Glutamatergic neuron (in vitro differentiated cells): ENCODE measurements around the gene B3GALT6. TPM values are rescaled to one million over a fixed set of nuclear protein-coding genes. Genes with fewer than 3 reads are reported as not detected.

Source experiments
- DNase-seq: peaks from one replicate; pipeline ENCODE4 v3.0.0; 2022
- H3K27ac Mint-ChIP-seq: one replicate; pipeline ENCODE4 v1.8.0; 2020; ENCODE audit warnings: mild to moderate bottlenecking, mixed read lengths, inconsistent platforms; ENCODE audit not compliant: unreplicated experiment
- H3K27me3 Mint-ChIP-seq: one replicate; pipeline ENCODE4 v1.8.0; 2020; ENCODE audit warnings: mild to moderate bottlenecking, moderate library complexity, mixed read lengths, inconsistent platforms; ENCODE audit not compliant: unreplicated experiment
- H3K36me3 Mint-ChIP-seq: one replicate; pipeline ENCODE4 v1.8.0; 2020; ENCODE audit warnings: mild to moderate bottlenecking, mixed read lengths, inconsistent platforms; ENCODE audit not compliant: unreplicated experiment
- H3K4me1 Mint-ChIP-seq: one replicate; pipeline ENCODE4 v1.8.0; 2020; ENCODE audit warnings: mild to moderate bottlenecking, low read depth, mixed read lengths, inconsistent platforms; ENCODE audit not compliant: unreplicated experiment
- H3K4me3 Mint-ChIP-seq: one replicate; pipeline ENCODE4 v1.8.0; 2020; ENCODE audit warnings: mild to moderate bottlenecking, mixed read lengths, inconsistent platforms; ENCODE audit not compliant: unreplicated experiment
- H3K9me3 Mint-ChIP-seq: one replicate; pipeline ENCODE4 v1.8.0; 2020; ENCODE audit warnings: mild to moderate bottlenecking, moderate library complexity, mixed read lengths, inconsistent platforms; ENCODE audit not compliant: unreplicated experiment
- CTCF ChIP-seq: fragments of 200-600 bp; sonication (generic); IDR thresholded peaks from one replicate; pipeline ENCODE4 v1.5.0; 2021; ENCODE audit not compliant: partially characterized antibody, unreplicated experiment
- total RNA-seq: library from RNA; stranded (reverse); fragmentation: NEBNext Ultra II Directional; extraction: Animal tissue kit (Norgen Biotek cat#: 25700); gene quantifications from one replicate; pipeline ENCODE4 v1.2.1, GENCODE V29; 2021; ENCODE audit not compliant: unreplicated experiment

B3GALT6 gene
- total RNA-seq, 1 donor from 2014 or later: 30.0 TPM

- no peak overlapping the region for H3K4me3 Mint-ChIP-seq
- DNase-seq: no peak
- H3K27ac Mint-ChIP-seq: no peak overlapping the region
Measured at GRCh38 chr1:1256956-1257871, 25.2 kb downstream of the B3GALT6 start.

GRCh38 chr1:1259119-1259488, 27.1 kb downstream of the B3GALT6 start:
- no peak for TF ChIP-seq CTCF
- peaks cover 23% of the 10 kb centered on the region for H3K4me1 Mint-ChIP-seq
- no peak for DNase-seq
- no peaks in the 10 kb centered on the region for H3K36me3 Mint-ChIP-seq
- H3K27me3 Mint-ChIP-seq: peaks cover 7% of the 10 kb centered on the region
- H3K4me3 Mint-ChIP-seq: no peak overlapping the region
- H3K9me3 Mint-ChIP-seq: peaks cover 11% of the 10 kb centered on the region
- peak overlapping the region; percentile 28 for H3K27ac Mint-ChIP-seq

More at GRCh38 chr1:1256956-1257871, 25.2 kb downstream of the B3GALT6 start:
- H3K36me3 Mint-ChIP-seq: no peaks in the 10 kb centered on the region
- no peak for TF ChIP-seq CTCF
- peaks cover 11% of the 10 kb centered on the region for H3K9me3 Mint-ChIP-seq
- peaks cover 7% of the 10 kb centered on the region for H3K27me3 Mint-ChIP-seq
- peaks cover 23% of the 10 kb centered on the region for H3K4me1 Mint-ChIP-seq

GRCh38 chr1:1259540-1259939, 27.5 kb downstream of the B3GALT6 start:
- H3K9me3 Mint-ChIP-seq: peaks cover 11% of the 10 kb centered on the region
- H3K27ac Mint-ChIP-seq: peak overlapping the region; percentile 56
- no peak overlapping the region for H3K4me3 Mint-ChIP-seq
- no peak for DNase-seq
- peaks cover 7% of the 10 kb centered on the region for H3K27me3 Mint-ChIP-seq
- peaks cover 23% of the 10 kb centered on the region for H3K4me1 Mint-ChIP-seq
- H3K36me3 Mint-ChIP-seq: no peaks in the 10 kb centered on the region
- no peak for TF ChIP-seq CTCF

- Mint-ChIP-seq H3K9me3 (peaks cover 9% of the 10 kb centered on the region), H3K36me3 (no peaks in the 10 kb centered on the region), H3K27ac (peak overlapping the region; percentile 56), H3K27me3 (peaks cover 7% of the 10 kb centered on the region), H3K4me3 (peak overlapping the region; percentile 22), H3K4me1 (peaks cover 23% of the 10 kb centered on the region)
- no peak for DNase-seq
- no peak for TF ChIP-seq CTCF
Measured at GRCh38 chr1:1259951-1260600, 28.0 kb downstream of the B3GALT6 start.
